SK-N-SH (cell line): ENCODE measurements around the gene KSR2. TPM values are rescaled to one million over a fixed set of nuclear protein-coding genes. Genes with fewer than 3 reads are reported as not detected.

Experiments used
- CTCF ChIA-PET: fragments of 300-600, 350-600 bp; formaldehyde crosslinking; extraction: SDS; loops from one replicate; lab custom pipeline; 2021; lab: Yijun Ruan, JAX
- POLR2A ChIA-PET: fragments of 350-600 bp; sonication (Branson Sonifier 250); formaldehyde crosslinking; extraction: SDS; loops from one replicate; lab custom pipeline; 2020; ENCODE audit warnings: antibody characterized with exemption, inconsistent platforms; lab: Yijun Ruan, JAX
- DNase-seq: peaks from one replicate; pipeline ENCODE4 v3.0.0; 2012
- H2AFZ ChIP-seq: fragments of 200-600 bp; sonication (generic); 2 replicates; pipeline ENCODE4 v1.8.1; 2016; ENCODE audit warnings: antibody characterized with exemption, mild to moderate bottlenecking, low read depth
- H3F3A ChIP-seq: fragments of 200-600 bp; sonication (generic); replicated peaks from 2 replicates; pipeline ENCODE3; 2016; ENCODE audit warnings: antibody characterized with exemption, mild to moderate bottlenecking; ENCODE audit not compliant: insufficient read depth
- H3K27ac ChIP-seq, 2 experiments: fragments of 200-500 bp in 1 of 2; fragments of 200-600 bp in 1 of 2; sonication (Bioruptor generic) in 1 of 2; sonication (generic), shearing (Covaris generic) in 1 of 2; 2 replicates each; pipeline versions ENCODE4 v1.5.1 to v1.6.1; 2014 to 2016; ENCODE audit warnings: low read depth in 2 of 2, inconsistent platforms in 1 of 2, low read length in 1 of 2, mild to moderate bottlenecking in 1 of 2, mixed read lengths in 1 of 2
- H3K27me3 ChIP-seq: fragments of 200-600 bp; sonication (generic), shearing (Covaris generic); 2 replicates; pipeline ENCODE4 v1.6.1; 2016; ENCODE audit warnings: mixed run types; ENCODE audit not compliant: insufficient read depth
- H3K36me3 ChIP-seq, 2 experiments: fragments of 200-500 bp in 1 of 2; fragments of 200-600 bp in 1 of 2; sonication (Bioruptor generic) in 1 of 2; sonication (generic) in 1 of 2; replicated peaks in 1 of 2; 2 replicates each; pipeline versions ENCODE3 to v1.5.1; 2014 to 2016; ENCODE audit warnings: low read length in 1 of 2, mild to moderate bottlenecking in 1 of 2; ENCODE audit not compliant: insufficient read depth in 2 of 2, control insufficient read depth in 1 of 2
- H3K4me1 ChIP-seq, 2 experiments: fragments of 200-500 bp in 1 of 2; fragments of 200-600 bp in 1 of 2; sonication (Bioruptor generic) in 1 of 2; sonication (generic), shearing (Covaris generic) in 1 of 2; 2 replicates each; pipeline versions ENCODE4 v1.5.1 to v1.6.1; 2014 to 2016; ENCODE audit warnings: low read depth in 1 of 2, low read length in 1 of 2, mixed run types in 1 of 2; ENCODE audit not compliant: insufficient read depth in 2 of 2, control insufficient read depth in 1 of 2
- H3K4me2 ChIP-seq: fragments of 200-600 bp; sonication (generic), shearing (Covaris generic); 2 replicates; pipeline ENCODE4 v1.6.1; 2017; ENCODE audit warnings: mixed run types
- H3K4me3 ChIP-seq, 2 experiments: fragments of 200-500 bp in 1 of 2; fragments of 200-600 bp in 1 of 2; sonication (Bioruptor generic) in 1 of 2; sonication (generic), shearing (Covaris generic) in 1 of 2; 2 replicates each; pipeline versions ENCODE4 v1.5.1 to v1.8.1; 2014 to 2016; ENCODE audit warnings: low read depth in 2 of 2, inconsistent platforms in 1 of 2, low read length in 1 of 2, mild to moderate bottlenecking in 1 of 2, mixed read lengths in 1 of 2, moderate library complexity in 1 of 2
- H3K79me2 ChIP-seq: fragments of 200-600 bp; sonication (generic); 2 replicates; pipeline ENCODE4 v1.8.1; 2017; ENCODE audit warnings: mild to moderate bottlenecking; ENCODE audit not compliant: insufficient read depth
- H3K9ac ChIP-seq: fragments of 200-600 bp; sonication (generic); 2 replicates; pipeline ENCODE4 v1.6.1; 2017; ENCODE audit warnings: mixed run types
- H3K9me2 ChIP-seq: fragments of 200-600 bp; sonication (generic); 2 replicates; pipeline ENCODE4 v1.6.1; 2017; ENCODE audit warnings: mixed run types
- H3K9me3 ChIP-seq: fragments of 200-600 bp; sonication (generic); 2 replicates; pipeline ENCODE4 v1.6.1; 2017; ENCODE audit warnings: mixed run types, mild to moderate bottlenecking, moderate library complexity
- H4K20me1 ChIP-seq: fragments of 200-600 bp; sonication (generic); 2 replicates; pipeline ENCODE4 v1.6.1; 2017; ENCODE audit warnings: mild to moderate bottlenecking, mixed run types; ENCODE audit not compliant: insufficient read depth
- EZH2phosphoT487 ChIP-seq: fragments of 200-600 bp; sonication (generic); IDR thresholded peaks from 2 replicates; pipeline ENCODE4 v1.6.1; 2017; ENCODE audit warnings: low read depth, mixed run types, mild to moderate bottlenecking, antibody characterized with exemption, moderate library complexity, borderline replicate concordance
- FOXM1 ChIP-seq: IDR thresholded peaks from 2 replicates; pipeline ENCODE4 v1.4.0; 2012; ENCODE audit warnings: low read depth, mild to moderate bottlenecking
- JUND ChIP-seq: IDR thresholded peaks from 2 replicates; pipeline ENCODE4 v1.4.0; 2012
- MEF2A ChIP-seq: IDR thresholded peaks from 2 replicates; pipeline ENCODE4 v1.4.0; 2012; ENCODE audit warnings: low read depth, borderline replicate concordance
- PBX3 ChIP-seq: IDR thresholded peaks from 2 replicates; pipeline ENCODE4; 2012
- RCOR1 ChIP-seq: fragments of 150-350 bp; IDR thresholded peaks from 2 replicates; pipeline ENCODE4 v1.6.1; 2017; ENCODE audit warnings: antibody characterized with exemption, low read length
- SIN3A ChIP-seq: IDR thresholded peaks from 2 replicates; pipeline ENCODE4 v1.6.1; 2012; ENCODE audit warnings: low read depth, mild to moderate bottlenecking, low read length, moderate library complexity, borderline replicate concordance
- USF2 ChIP-seq: fragments of 150-350 bp; IDR thresholded peaks from 2 replicates; pipeline ENCODE4 v1.6.1; 2017; ENCODE audit warnings: antibody characterized with exemption, low read length, low read depth, borderline replicate concordance
- WGBS: methylation state at CpG from one replicate; pipeline ENCODE4 v1.1.6; 2017; ENCODE audit warnings: low lambda C conversion rate; 5-methylcytosine and 5-hydroxymethylcytosine counted together
- polyA plus RNA-seq, 3 experiments: library from polyadenylated mRNA; depleted of rRNA; stranded (reverse); fragments of >200 nt; gene quantifications; 2 replicates each; pipeline ENCODE4 v1.2.3, GENCODE V29; 2012

Gene KSR2
- polyA plus RNA-seq, 1 of the 3 experiments (the other 2 are of a cell fraction): 0.12 TPM

GRCh38 chr12:117921929-117922777, 46.6 kb downstream of the KSR2 start (continued):
- TF ChIP-seq JUND: no peak
- no peak for TF ChIP-seq RCOR1
- no peak for TF ChIP-seq EZH2phosphoT487
- TF ChIP-seq, all 33 proteins: peak for 0

- Histone ChIP-seq H4K20me1 (no peaks in the 10 kb centered on the region), H3K9me3 (no peaks in the 10 kb centered on the region), H3K4me2 (no peak overlapping the region), H3K4me3 (no peak overlapping the region)
- TF ChIP-seq USF2 (no peak), JUND (no peak), FOXM1 (no peak), PBX3 (no peak)
- TF ChIP-seq, all 33 proteins: peak for 0
- Histone ChIP-seq H3K79me2 (no peaks in the 10 kb centered on the region), H3K27ac (no peak overlapping the region), H3F3A (no peaks in the 10 kb centered on the region), H3K9ac (no peak overlapping the region), H2AFZ (no peak overlapping the region), H3K36me3 (no peaks in the 10 kb centered on the region), H3K9me2 (no peaks in the 10 kb centered on the region), H3K4me1 (no peaks in the 10 kb centered on the region), H3K27me3 (no peaks in the 10 kb centered on the region)
- ChIA-PET POLR2A (no interaction called here), CTCF (interaction anchor here (0.9 to 1.0 kb wide), 2 partner anchors 44 to 61 kb away, joined by 3 read pairs; no protein-coding TSS in a partner anchor)
- 27% methylated on average over 2 of the region's 2 CpGs for WGBS
- no peak for DNase-seq
These were observed 49.3 kb downstream of the KSR2 start for GRCh38 chr12:117919479-117919878.

- no peak overlapping the region for H3K4me3 ChIP-seq
- no peak overlapping the region for H3K4me2 ChIP-seq
- no peak overlapping the region for H3K9ac ChIP-seq
- DNase-seq: no peak
- no peaks in the 10 kb centered on the region for H3K9me3 ChIP-seq
- 28% methylated on average over 4 of the region's 4 CpGs for whole genome bisulfite sequencing
- H3K36me3 ChIP-seq: no peaks in the 10 kb centered on the region
- no peaks in the 10 kb centered on the region for H4K20me1 ChIP-seq
- no peak overlapping the region for H2AFZ ChIP-seq
- H3K79me2 ChIP-seq: no peaks in the 10 kb centered on the region
- no peaks in the 10 kb centered on the region for H3F3A ChIP-seq
- H3K27me3 ChIP-seq: no peaks in the 10 kb centered on the region
- TF ChIP-seq MEF2A (no peak), SIN3A (no peak), RCOR1 (no peak)
- TF ChIP-seq, all 33 proteins: peak for 0
- ChIA-PET POLR2A (no interaction called here), CTCF (no interaction called here)
- H3K27ac ChIP-seq: no peak overlapping the region
- H3K4me1 ChIP-seq: no peaks in the 10 kb centered on the region
- no peaks in the 10 kb centered on the region for H3K9me2 ChIP-seq
These were observed 54.1 kb downstream of the KSR2 start for GRCh38 chr12:117914686-117915085.
